ENCODE results near the gene PSMB5. TPM values are rescaled to one million over a fixed set of nuclear protein-coding genes. Genes with fewer than 3 reads are reported as not detected.
A peak's percentile ranks its signal among the peaks of the same experiment; 100 is the strongest.

The PSMB5 gene
- total and polyA plus RNA-seq, 2 of the 13 experiments (the other 11 are each of a cell fraction or from before 2014, with no cell fraction given) = 705 to 871 TPM

- TF ChIP-seq FUBP1 (CRISPR knock-in tag; IDR thresholded peaks at IDR 0.05; ENCODE audit: borderline replicate concordance) = no peak
- no peak for TF ChIP-seq PREB (CRISPR knock-in tag; IDR thresholded peaks at IDR 0.05)
- peak; percentile 18; the same call in 1 of the 2 replicates for TF ChIP-seq TRAFD1 (CRISPR knock-in tag; IDR thresholded peaks at IDR 0.05; ENCODE audit: borderline replicate concordance)
- no peak; the same call in 1 of the 2 replicates for TF ChIP-seq ETV6 (CRISPR knock-in tag; conservative IDR thresholded peaks at IDR 0.05)
- no peak for TF ChIP-seq PRMT3 (CRISPR knock-in tag; IDR thresholded peaks at IDR 0.05; ENCODE audit: borderline replicate concordance, low read depth)
- TF ChIP-seq ZNF343 (CRISPR knock-in tag; IDR thresholded peaks at IDR 0.05) = peak; percentile 65; the same call in 1 of the 2 replicates
- peak; percentile 87; the same call in 1 of the 2 replicates for TF ChIP-seq KDM1A (CRISPR knock-in tag; IDR thresholded peaks at IDR 0.05)
- peak; percentile 10; the same call in 1 of the 2 replicates for TF ChIP-seq EEA1 (CRISPR knock-in tag; IDR thresholded peaks at IDR 0.05; ENCODE audit: borderline replicate concordance)
- no peak for TF ChIP-seq HNRNPUL1 (IDR thresholded peaks at IDR 0.05; ENCODE audit: low read depth, low read length)
- no peak for TF ChIP-seq MTF1 (CRISPR knock-in tag; IDR thresholded peaks at IDR 0.05)
- no peak for TF ChIP-seq DDIT3 (CRISPR knock-in tag; IDR thresholded peaks at IDR 0.05)
- peak; percentile 21; the same call in 1 of the 2 replicates for TF ChIP-seq DNMT3B (CRISPR knock-in tag; conservative IDR thresholded peaks at IDR 0.05)
- no peak for TF ChIP-seq MTF2 (CRISPR knock-in tag; IDR thresholded peaks at IDR 0.05; ENCODE audit: borderline replicate concordance)
- TF ChIP-seq DBP (CRISPR knock-in tag; IDR thresholded peaks at IDR 0.05; ENCODE audit: not compliant biosample characterization) = no peak
- no peak for TF ChIP-seq TEAD2 (CRISPR knock-in tag; IDR thresholded peaks at IDR 0.05)
- peak; percentile 98 for TF ChIP-seq ZNF691 (CRISPR knock-in tag; IDR thresholded peaks at IDR 0.05; ENCODE audit: borderline replicate concordance, low read depth)
- no peak for TF ChIP-seq ZNF878 (CRISPR knock-in tag; IDR thresholded peaks at IDR 0.05)
- TF ChIP-seq MXD4 (CRISPR knock-in tag; IDR thresholded peaks at IDR 0.05) = no peak
- peak; percentile 74; the same call in 1 of the 2 replicates for TF ChIP-seq GATA4 (IDR thresholded peaks at IDR 0.05; ENCODE audit: borderline replicate concordance, low read depth)
- TF ChIP-seq MNT (IDR thresholded peaks at IDR 0.05) = peak; percentile 50
Observed at GRCh38 chr14:22977684-22978486, 56.8 kb downstream of the PSMB5 start (continued).
